ENCODE results near the gene INAVA.
"Not testable (repeated sequence)": the region's sequence is repeated elsewhere in the genome, so short reads cannot be mapped to it uniquely, and the experiment has no call there.

- not testable (repeated sequence) for TF ChIP-seq CTCF (IDR thresholded peaks at IDR 0.05); SP1 (CRISPR knock-in tag; conservative IDR thresholded peaks at IDR 0.05); NFYB (CRISPR knock-in tag; conservative IDR thresholded peaks at IDR 0.05; ENCODE audit: low read depth); ZNF281 (CRISPR knock-in tag; IDR thresholded peaks at IDR 0.05); ZNF423 (CRISPR knock-in tag; IDR thresholded peaks at IDR 0.05); ZNF532 (CRISPR knock-in tag; IDR thresholded peaks at IDR 0.05; ENCODE audit: borderline replicate concordance)
These were observed 40.7 kb downstream of the INAVA start for GRCh38 chr1:200935286-200935962.

All from WTC11 (cell line).